HG03064 (cell line): ENCODE measurements around the gene CDK8.

Experiments used
- ATAC-seq: cut with Tn5 transposase; IDR thresholded peaks from one replicate; pipeline ENCODE4 v1.9.1; 2021; ENCODE audit warnings: low read depth; ENCODE audit not compliant: unreplicated experiment

Gene CDK8

GRCh38 chr13:26378116-26378515 lies 124.2 kb downstream of the CDK8 start:
- ATAC-seq: no peak

GRCh38 chr13:26379831-26380230 lies 125.9 kb downstream of the CDK8 start:
- no peak for ATAC-seq

- no peak for ATAC-seq
Observed at GRCh38 chr13:26380930-26381329, 127.0 kb downstream of the CDK8 start.

- no peak for ATAC-seq
Observed at GRCh38 chr13:26382366-26382765, 128.4 kb downstream of the CDK8 start.

GRCh38 chr13:26382835-26383234 lies 128.9 kb downstream of the CDK8 start:
- ATAC-seq: no peak

- ATAC-seq: no peak
Observed at GRCh38 chr13:26384587-26384986, 130.7 kb downstream of the CDK8 start.

GRCh38 chr13:26386026-26386425 lies 132.1 kb downstream of the CDK8 start:
- ATAC-seq: no peak

- ATAC-seq: no peak
Observed at GRCh38 chr13:26390203-26390602, 136.3 kb downstream of the CDK8 start.

- no peak for ATAC-seq
Observed at GRCh38 chr13:26400545-26400944, 146.6 kb downstream of the CDK8 start.

- no peak for ATAC-seq
Observed at GRCh38 chr13:26401069-26401468, 147.1 kb downstream of the CDK8 start.

- ATAC-seq: no peak
Observed at GRCh38 chr13:26401578-26402021, 147.7 kb downstream of the CDK8 start.

- no peak for ATAC-seq
Observed at GRCh38 chr13:26406791-26407190, 152.9 kb downstream of the CDK8 start.

GRCh38 chr13:26411206-26411605 lies 157.3 kb downstream of the CDK8 start:
- ATAC-seq: no peak

- ATAC-seq: no peak
Observed at GRCh38 chr13:26412263-26412662, 158.3 kb downstream of the CDK8 start.

- ATAC-seq: no peak
Observed at GRCh38 chr13:26412936-26413716, 159.2 kb downstream of the CDK8 start.

GRCh38 chr13:26420282-26420960 lies 166.5 kb downstream of the CDK8 start:
- no peak for ATAC-seq

- no peak for ATAC-seq
Observed at GRCh38 chr13:26422036-26422435, 168.1 kb downstream of the CDK8 start.

- ATAC-seq: no peak
Observed at GRCh38 chr13:26423629-26424028, 169.7 kb downstream of the CDK8 start.

- no peak for ATAC-seq
Observed at GRCh38 chr13:26424181-26424580, 170.3 kb downstream of the CDK8 start.

GRCh38 chr13:26425443-26426358 lies 171.8 kb downstream of the CDK8 start:
- ATAC-seq: no peak

GRCh38 chr13:26433776-26434175 lies 179.8 kb downstream of the CDK8 start:
- ATAC-seq: no peak
